ENCODE results near the gene EML6.

The EML6 gene

DNA sequence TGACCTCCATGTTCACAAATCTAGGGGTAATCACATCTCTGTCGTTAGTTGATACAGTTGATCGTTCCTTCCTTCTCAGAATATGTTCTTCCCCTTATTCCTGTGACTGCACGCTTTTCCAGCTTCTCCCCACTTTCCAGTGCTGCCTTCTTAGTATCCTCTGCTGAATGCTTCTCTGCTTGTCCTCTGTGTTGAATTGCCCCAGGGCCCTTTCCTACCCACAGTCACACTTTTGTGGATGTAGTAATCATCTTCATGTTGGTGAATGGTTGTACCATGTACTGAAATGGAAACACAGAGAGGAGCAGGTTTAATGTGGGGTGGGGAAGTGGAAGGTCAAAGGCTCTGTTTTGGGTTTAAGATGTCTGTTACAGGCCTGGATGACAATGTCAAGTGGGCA, 47.2 kb downstream of the EML6 start:
- no peak overlapping the region for H2AFZ ChIP-seq (ENCODE audit: low read depth, low read length)
- H3K4me2 ChIP-seq (ENCODE audit: low read length) = no peak overlapping the region
- no peak overlapping the region for H3K9ac ChIP-seq (ENCODE audit: low read length)
- H3K27ac ChIP-seq (ENCODE audit: low read length) = no peak overlapping the region
- TF ChIP-seq, protein P1, sequence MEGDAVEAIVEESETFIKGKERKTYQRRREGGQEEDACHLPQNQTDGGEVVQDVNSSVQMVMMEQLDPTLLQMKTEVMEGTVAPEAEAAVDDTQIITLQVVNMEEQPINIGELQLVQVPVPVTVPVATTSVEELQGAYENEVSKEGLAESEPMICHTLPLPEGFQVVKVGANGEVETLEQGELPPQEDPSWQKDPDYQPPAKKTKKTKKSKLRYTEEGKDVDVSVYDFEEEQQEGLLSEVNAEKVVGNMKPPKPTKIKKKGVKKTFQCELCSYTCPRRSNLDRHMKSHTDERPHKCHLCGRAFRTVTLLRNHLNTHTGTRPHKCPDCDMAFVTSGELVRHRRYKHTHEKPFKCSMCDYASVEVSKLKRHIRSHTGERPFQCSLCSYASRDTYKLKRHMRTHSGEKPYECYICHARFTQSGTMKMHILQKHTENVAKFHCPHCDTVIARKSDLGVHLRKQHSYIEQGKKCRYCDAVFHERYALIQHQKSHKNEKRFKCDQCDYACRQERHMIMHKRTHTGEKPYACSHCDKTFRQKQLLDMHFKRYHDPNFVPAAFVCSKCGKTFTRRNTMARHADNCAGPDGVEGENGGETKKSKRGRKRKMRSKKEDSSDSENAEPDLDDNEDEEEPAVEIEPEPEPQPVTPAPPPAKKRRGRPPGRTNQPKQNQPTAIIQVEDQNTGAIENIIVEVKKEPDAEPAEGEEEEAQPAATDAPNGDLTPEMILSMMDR (IDR thresholded peaks at IDR 0.05; ENCODE audit: low read depth, low read length) = no peak
- no peak for TF ChIP-seq EZH2phosphoT487 (IDR thresholded peaks at IDR 0.05; ENCODE audit: low read depth)
- H3K9me3 ChIP-seq (ENCODE audit: insufficient read depth, low read length) = no peaks in the 10 kb centered on the region
- H3K36me3 ChIP-seq (replicated peaks; ENCODE audit: low read depth, low read length) = no peaks in the 10 kb centered on the region
- no peaks in the 10 kb centered on the region for H3K27me3 ChIP-seq (ENCODE audit: low read depth, low read length)
- H3K4me3 ChIP-seq (ENCODE audit: low read length) = no peak overlapping the region
- H4K20me1 ChIP-seq (ENCODE audit: insufficient read depth, low read length) = no peaks in the 10 kb centered on the region
- peaks cover 7% of the 10 kb centered on the region for H3K4me1 ChIP-seq (ENCODE audit: low read length)
- no peaks in the 10 kb centered on the region for H3K79me2 ChIP-seq (ENCODE audit: low read length)

DNA sequence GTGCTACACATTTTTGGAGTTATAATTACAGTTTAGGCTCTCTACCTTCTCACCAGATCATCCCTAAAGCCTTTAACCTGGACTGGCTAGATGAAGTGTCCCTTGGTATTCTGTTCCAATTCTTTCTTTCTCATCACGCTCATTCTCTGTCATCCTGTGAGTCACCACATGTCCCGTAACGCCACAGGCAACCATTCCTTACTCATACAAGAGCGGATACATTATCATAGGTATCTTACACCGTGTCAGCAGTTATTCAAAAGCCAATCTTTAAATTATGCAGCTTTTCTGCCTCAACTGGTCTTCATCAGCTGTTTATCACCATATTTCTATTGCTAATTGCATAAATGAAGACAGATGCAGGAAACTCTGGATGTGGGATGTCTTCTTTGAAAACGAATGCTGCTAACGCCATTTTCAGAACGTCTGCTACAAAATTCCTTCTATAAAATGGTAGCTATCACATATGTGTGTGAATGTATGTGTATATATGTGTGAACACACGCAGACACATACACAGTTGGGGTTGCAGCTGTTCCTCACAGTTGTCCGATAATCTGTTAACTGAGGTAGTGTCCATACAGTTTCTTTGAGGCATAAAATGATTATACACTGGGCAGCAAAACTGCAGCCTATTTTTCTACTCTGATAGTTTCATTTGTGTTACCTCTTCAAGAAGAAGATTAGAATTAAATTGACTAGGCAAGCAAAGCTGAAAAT, 47.9 kb downstream of the EML6 start:
- Histone ChIP-seq H3K9me3 (ENCODE audit: insufficient read depth, low read length) (no peaks in the 10 kb centered on the region), H2AFZ (ENCODE audit: low read depth, low read length) (no peak overlapping the region), H3K4me1 (ENCODE audit: low read length) (peaks cover 7% of the 10 kb centered on the region), H3K79me2 (ENCODE audit: low read length) (no peaks in the 10 kb centered on the region), H3K4me2 (ENCODE audit: low read length) (no peak overlapping the region), H3K36me3 (replicated peaks; ENCODE audit: low read depth, low read length) (no peaks in the 10 kb centered on the region), H3K4me3 (ENCODE audit: low read length) (no peak overlapping the region), H3K9ac (ENCODE audit: low read length) (no peak overlapping the region), H3K27ac (ENCODE audit: low read length) (no peak overlapping the region), H3K27me3 (ENCODE audit: low read depth, low read length) (no peaks in the 10 kb centered on the region), H4K20me1 (ENCODE audit: insufficient read depth, low read length) (no peaks in the 10 kb centered on the region)
- TF ChIP-seq, protein P1 (IDR thresholded peaks at IDR 0.05; ENCODE audit: low read depth, low read length) = no peak
- no peak for TF ChIP-seq EZH2phosphoT487 (IDR thresholded peaks at IDR 0.05; ENCODE audit: low read depth)

DNA sequence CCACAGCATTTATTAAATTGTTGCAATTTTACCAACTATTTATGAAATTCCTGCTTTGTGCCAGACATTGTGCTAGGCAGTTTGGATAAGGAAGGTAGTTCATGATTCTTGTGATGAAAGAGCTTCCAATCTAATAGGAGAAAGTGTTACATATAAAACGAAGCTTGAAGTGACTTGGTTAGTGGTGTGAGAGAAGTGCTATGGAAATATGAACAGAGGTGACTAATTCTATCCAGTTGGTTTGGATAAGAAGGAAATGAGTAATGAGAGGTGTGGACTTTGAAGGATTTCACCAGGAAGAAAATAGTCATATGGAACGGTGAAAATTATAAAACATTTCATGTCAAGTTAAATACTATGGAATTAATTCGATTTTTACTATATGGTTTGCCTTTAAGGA, 48.6 kb downstream of the EML6 start:
- no peak overlapping the region for H3K27ac ChIP-seq (ENCODE audit: low read length)
- TF ChIP-seq, protein P1 (IDR thresholded peaks at IDR 0.05; ENCODE audit: low read depth, low read length) = no peak
- no peak for TF ChIP-seq EZH2phosphoT487 (IDR thresholded peaks at IDR 0.05; ENCODE audit: low read depth)

DNA sequence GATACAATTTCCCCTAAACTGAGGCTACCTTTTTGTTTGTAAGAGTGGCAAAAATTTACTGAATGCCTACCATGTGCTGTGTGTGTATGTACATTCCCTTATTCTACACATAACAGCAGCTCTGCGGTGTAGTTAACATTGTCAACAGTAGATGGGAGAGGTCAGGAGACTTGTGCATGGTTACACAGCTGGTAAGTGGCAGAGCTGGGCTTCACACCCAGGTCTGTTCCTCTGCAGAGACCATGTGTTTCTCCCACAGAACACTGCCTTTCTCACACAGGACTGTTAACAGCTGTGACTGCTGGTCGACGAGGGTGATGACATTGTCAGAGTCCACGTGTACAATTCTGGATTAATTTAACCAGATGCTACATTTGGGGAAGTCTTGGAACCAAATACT, 49.1 kb downstream of the EML6 start:
- Histone ChIP-seq H4K20me1 (ENCODE audit: insufficient read depth, low read length) (no peaks in the 10 kb centered on the region), H3K9me3 (ENCODE audit: insufficient read depth, low read length) (no peaks in the 10 kb centered on the region), H3K9ac (ENCODE audit: low read length) (no peak overlapping the region), H3K27ac (ENCODE audit: low read length) (no peak overlapping the region), H3K27me3 (ENCODE audit: low read depth, low read length) (no peaks in the 10 kb centered on the region), H2AFZ (ENCODE audit: low read depth, low read length) (no peak overlapping the region), H3K4me2 (ENCODE audit: low read length) (no peak overlapping the region), H3K36me3 (replicated peaks; ENCODE audit: low read depth, low read length) (no peaks in the 10 kb centered on the region), H3K4me3 (ENCODE audit: low read length) (no peak overlapping the region), H3K79me2 (ENCODE audit: low read length) (no peaks in the 10 kb centered on the region), H3K4me1 (ENCODE audit: low read length) (peaks cover 7% of the 10 kb centered on the region)
- TF ChIP-seq EZH2phosphoT487 (IDR thresholded peaks at IDR 0.05; ENCODE audit: low read depth) = no peak
- TF ChIP-seq, protein P1 (IDR thresholded peaks at IDR 0.05; ENCODE audit: low read depth, low read length) = no peak

More for the DNA sequence above, 48.6 kb downstream of the EML6 start:
- Histone ChIP-seq H3K9ac (ENCODE audit: low read length) (no peak overlapping the region), H3K36me3 (replicated peaks; ENCODE audit: low read depth, low read length) (no peaks in the 10 kb centered on the region), H3K27me3 (ENCODE audit: low read depth, low read length) (no peaks in the 10 kb centered on the region), H3K4me2 (ENCODE audit: low read length) (no peak overlapping the region), H3K9me3 (ENCODE audit: insufficient read depth, low read length) (no peaks in the 10 kb centered on the region), H4K20me1 (ENCODE audit: insufficient read depth, low read length) (no peaks in the 10 kb centered on the region), H3K4me1 (ENCODE audit: low read length) (peaks cover 7% of the 10 kb centered on the region), H3K79me2 (ENCODE audit: low read length) (no peaks in the 10 kb centered on the region), H2AFZ (ENCODE audit: low read depth, low read length) (no peak overlapping the region), H3K4me3 (ENCODE audit: low read length) (no peak overlapping the region)
